Activated CD4-positive, CD25-positive, alpha-beta regulatory T cell (primary cell): ENCODE measurements around the gene DAB2.

ENCODE experiments used
- DNase-seq, 4 experiments: peaks; one replicate each; lab custom pipeline; 2025; lab: John Stamatoyannopoulos, UW

The DAB2 gene

DNA sequence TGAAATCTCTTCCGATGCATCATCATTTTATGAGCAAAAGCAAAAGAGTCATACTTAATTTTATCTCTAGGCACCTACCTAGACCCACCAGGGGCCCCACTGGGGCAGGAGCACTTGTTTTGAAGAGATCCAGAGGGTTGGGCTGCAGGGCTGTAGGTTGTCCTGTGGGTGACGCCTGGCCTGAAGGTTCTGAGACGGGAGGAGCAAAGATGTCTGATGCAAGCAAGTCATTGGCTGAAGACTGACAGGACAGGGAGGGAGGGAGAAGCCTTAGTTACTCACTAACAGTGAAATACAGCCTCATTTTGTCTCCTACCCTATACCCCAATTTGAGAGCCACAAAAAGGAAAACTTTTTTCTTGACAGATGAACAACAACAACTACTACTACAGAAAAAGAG lies 43.4 kb downstream of the DAB2 start:
- DNase-seq, result no peak

DNA sequence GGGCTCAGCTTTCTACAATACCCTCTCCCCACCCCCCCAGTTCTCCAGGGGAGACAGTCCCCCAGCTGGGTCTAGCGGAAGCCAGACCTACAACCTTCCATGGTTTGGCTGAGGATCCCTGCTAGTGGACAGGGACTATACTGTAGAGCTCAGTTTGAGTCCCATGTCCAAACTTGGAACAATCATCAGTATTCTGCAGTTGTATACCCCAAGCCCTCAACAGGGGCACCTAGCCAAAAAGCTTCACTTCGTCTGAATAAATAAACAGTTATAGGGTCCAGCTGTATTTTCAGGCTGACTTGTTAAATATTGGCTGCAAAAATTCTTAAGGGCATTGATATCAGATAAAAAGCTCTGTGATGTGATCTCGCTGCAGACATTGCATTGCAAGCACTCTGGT lies 45.1 kb downstream of the DAB2 start:
- DNase-seq, result no peak

DNA sequence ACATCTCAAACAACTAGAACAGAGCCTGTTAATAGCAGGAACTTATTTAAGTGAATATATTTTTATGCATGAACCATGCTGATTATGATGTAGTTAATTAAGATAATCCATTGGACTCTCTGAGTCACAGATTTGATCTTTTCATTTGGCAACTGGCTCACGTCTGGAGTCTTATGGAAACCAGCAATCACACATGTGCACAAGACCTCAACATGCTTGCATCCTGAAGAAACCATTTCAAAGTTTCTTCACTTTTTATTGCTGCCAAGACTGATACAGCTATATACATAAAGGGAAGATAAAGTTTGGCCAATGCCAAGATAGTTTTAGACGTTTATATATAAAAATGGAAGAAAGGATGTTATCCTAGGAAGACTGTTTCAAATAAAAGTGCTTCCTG lies 47.2 kb downstream of the DAB2 start:
- DNase-seq, result no peak

DNA sequence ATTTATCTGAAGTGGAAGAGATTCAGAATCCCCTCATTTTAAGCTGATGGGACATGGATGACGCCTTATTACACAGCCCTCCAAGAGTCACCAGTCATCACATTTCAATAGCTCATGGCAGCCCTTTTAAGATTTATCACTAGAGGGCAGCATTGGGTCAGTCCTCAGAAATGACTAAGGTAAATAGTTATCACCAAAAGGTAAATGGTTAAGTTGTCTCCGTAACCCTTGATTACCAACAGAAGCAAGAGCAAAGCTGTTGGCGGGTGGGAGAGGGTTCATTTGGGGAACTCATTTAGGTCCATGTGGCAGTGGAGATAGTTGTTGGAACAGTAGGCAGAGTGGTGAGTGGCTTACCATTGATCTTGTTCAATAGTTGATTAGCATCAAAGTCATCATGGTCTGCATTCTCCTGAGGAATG lies 48.5 kb downstream of the DAB2 start:
- DNase-seq, result no peak

DNA sequence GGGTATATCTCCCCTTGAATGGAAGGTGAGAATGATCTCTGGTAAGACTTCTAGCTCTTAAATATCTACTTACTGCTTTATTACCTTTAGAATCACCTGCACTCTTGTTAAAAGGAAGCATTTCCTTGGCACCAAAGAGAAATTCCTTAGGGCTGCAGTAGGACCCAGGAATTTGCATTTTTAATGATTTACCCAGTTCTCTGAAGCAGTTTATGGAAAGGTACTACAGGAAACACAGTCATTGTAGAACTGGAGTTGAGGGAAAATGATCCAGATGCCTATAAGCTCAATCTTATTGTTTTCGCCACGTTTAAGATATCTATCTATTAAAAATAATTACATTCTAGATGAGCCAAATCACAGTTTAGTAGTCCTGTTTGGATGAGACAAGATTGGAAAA lies 51.0 kb downstream of the DAB2 start:
- DNase-seq, result no peak

DNA sequence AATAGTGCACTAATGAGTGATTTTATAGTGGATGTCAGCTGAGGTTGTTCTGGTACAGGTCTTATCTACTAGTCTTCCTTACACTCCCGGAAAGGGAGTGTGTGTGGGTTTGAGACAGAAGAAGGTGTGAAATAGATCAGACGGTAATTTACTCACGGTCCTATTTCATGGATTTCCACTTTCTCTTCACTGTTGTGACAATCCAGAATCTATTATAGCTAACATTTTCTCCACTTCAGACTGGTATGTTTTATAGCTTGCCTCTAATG lies 53.5 kb downstream of the DAB2 start:
- no peak for DNase-seq

DNA sequence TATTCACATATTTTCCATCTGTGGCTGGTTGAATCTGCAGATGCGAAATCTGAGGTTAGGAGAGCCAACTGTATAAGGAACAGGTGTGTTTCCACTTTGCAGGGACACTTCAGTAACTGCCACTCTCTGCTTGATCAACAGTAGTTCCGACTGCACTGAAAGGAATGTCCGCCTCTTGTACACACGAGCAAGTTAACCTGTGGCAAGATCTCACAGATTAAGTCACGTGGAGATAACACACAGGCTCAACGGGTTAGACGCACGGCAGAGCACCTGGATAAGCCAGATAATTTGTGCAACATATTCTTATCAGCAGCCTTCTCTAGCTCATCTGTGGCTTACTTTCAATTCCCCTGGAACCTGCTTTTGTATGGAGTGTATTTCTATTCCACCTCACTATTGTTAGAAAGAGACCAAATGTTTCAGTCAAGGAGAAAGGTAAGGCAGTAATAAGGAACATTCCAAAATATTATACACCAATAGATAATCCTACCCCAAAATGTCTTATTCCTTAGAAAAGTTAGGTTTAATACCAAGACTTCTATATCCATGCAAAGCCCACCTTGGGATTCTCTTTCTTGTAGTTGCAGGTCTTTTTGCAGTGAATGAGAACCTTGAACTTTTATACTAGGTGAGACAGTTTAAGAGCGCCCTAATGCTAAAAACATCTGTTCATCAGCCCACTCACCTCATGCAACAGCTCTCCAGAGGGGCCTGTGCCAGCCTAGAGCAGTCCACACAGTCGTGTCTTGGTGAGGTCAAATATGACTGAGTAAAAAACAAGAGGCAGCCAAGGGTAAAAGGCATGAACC lies 54.0 kb downstream of the DAB2 start:
- DNase-seq, result no peak

DNA sequence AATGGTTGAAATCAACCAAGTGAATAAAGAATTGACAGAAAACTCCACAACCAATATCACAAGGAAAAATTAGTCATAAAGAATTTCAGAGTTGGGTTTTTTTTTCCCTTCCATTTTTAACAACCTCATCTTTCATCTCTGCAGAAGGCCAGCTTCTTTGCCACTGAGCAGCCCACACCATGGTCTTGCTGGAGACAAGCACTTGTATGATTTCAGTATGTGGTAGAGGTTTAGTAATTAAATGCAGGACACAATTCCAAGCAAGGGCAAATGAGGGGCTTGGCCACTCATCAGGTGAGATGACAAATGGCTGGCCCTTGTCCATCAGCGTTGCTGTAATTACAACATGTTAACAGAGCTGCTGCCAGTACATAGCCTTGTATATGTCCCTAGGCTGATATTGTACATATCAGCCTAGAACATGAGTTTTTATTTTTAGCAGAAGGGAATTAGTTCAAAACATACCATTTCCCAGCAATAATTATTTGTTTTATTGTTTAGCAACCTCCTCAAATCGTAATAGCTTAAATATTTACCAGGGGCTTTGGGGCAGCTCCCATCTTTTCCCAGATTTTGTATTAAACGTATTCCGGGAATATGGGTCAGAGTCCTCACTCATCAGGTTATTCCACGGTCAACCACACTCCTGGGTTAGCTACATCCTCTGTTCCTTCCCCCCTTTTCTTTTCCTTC lies 55.5 kb downstream of the DAB2 start:
- DNase-seq, result no peak

DNA sequence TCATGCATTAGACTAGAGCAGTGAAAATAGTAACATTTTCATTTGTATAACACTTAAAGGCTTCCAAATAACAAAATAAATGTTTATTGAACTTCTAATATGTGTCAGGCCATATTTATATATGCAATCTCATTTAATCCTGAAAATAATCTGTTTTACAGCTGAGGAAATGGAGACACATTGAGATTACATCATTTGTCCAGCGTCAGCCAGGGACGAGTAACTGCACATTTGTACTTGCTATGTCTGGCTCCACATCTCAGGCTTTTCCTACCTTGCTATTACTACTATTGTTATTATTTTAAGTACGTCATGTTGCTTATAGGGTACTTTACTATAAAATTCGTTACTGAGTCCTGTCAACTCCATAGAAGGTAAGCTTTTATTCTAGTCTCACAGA lies 56.7 kb downstream of the DAB2 start:
- DNase-seq, result no peak

DNA sequence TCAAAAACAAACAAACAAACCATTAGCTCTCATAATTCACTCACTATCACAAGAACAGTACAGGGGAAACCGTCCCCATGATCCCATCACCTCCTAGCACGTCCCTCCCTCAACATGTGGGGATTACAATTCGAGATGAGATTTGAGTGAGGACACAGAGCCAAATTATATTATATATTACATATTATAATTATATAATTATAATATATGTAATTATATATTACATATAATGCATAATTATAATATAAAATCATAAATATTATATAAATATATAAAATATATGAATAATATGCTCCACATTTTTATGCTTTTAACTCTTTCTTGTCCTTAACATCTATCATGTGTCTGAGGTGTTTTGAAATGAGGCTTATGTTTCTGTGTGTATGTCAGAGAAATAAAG lies 57.1 kb downstream of the DAB2 start:
- DNase-seq, result no peak

DNA sequence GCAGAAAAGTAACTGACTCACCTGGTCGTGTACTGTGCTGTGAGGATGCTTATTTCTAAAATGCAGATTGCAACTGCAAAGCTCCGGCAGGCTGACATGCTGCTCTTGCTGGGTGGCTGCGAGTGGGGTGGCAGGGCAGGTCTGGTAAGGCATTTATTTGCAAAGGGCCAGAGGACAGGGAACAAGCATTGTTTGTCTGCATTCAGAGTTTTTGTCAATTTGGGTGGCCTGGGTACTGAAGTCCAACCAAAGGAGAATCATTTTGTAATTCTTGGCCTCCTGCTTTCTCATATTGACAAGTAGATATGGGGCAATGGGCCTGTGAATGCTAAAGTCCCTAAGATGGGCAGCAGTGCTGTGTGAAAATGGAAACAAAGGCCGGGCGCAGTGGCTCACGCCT lies 60.4 kb downstream of the DAB2 start, which contains the start of gene C9:
C9 (minus strand) TSS at position 129 of the 400 bp plus-strand sequence; CDS start at position 98, 31 bp downstream.
- no peak for DNase-seq

DNA sequence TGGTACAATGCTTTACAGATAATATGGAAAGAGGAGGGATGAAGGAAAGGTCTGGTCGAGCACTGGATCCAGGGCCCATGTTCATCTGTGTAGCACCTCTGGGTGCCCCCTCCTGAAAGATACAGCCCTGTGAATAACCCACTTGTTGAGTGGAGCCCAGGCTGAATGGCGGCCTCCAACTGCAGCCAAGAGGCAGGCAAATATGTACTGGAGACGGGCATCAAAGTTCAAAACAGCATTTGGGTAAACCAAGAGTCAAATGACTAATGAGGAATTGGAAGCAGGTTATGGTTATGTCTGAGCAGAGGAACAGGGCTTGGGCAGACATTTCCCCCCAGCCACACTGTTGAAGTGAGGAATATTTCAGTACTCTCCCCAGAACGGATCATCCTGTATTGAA lies 61.6 kb downstream of the DAB2 start:
- DNase-seq, result no peak

DNA sequence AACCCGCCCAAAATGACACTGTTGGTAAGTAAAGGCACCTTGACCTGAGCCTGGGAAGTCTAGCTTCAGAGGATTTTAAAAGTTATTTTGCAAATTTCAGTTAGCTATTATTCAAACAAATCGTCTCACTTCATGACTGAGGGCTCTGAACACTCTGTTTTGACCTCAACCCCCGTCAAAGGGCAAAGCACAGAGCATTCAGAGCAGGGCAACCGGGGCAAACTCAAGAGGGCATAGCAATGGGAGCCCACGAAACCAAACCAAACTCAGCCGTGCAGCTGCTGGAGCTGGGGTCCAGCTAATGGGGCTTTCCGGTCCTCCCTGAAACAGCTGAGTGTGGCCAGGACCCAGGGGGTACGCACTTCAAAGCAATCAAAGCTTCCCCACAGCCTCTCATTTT lies 62.1 kb downstream of the DAB2 start:
- no peak for DNase-seq

DNA sequence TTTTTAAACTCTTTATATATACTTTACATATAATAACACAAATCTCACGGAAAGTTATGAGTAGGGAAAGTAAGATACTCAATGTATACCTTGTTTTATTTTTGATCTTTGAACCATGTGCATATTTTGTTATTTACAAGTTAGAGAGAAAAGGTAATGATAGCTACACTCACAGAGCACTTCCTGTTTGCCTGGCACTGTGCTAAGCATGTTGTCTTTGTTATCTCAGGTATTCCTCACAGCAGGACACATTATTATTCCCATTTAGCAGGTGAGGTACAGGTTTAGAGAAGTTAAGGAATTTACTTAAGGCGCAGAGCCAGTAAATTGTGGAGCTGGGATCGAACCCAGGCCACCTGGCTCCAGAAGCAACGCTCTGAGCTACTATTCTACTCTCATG lies 63.5 kb downstream of the DAB2 start:
- no peak for DNase-seq

DNA sequence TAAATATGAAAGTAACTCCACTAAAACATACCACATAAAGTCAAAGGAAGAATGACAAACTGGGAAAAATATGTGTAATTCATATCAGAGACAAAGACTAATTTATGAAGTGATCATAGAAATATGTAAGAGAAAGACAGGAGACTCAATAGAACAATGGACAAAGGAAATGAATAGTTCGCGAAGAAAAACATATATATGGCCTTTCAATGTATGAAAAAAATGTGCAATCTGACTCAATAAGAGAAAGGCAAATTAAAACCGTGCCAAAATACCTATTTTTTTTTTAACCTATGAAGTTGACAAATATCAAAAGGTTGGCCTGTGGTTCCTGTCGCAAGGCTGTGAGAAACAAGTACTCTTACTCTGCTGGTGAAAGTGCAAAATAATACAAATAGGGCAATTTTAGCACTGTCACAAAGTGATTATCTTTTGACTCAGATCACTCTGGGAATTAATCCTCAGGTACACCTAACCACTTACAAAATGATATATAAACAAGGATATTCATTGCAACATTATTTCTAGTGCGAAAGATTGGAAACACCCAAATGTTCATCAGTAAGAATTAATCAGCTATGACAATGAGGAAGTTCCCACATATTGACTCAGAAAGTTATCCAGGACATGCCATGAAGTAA lies 64.2 kb downstream of the DAB2 start:
- no peak for DNase-seq

DNA sequence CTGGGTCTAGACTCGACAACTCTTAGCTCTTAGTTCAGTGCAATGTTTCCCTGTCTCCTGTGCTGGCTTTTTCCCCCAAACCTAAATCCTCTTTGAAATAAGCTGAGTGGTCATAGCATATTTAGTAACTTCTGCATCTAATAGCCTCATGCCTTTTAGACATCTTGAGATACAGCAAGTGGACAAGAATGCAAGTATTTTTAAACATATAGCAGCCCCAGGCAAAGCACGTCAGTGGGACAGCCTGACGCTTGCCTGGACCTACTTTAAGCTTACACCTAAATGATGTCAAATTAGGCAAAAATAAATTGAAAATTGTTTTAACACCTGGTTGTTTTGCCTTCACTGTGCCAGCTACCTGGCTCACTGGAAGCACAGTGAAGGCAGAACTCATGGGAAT lies 68.5 kb downstream of the DAB2 start:
- DNase-seq, result no peak

DNA sequence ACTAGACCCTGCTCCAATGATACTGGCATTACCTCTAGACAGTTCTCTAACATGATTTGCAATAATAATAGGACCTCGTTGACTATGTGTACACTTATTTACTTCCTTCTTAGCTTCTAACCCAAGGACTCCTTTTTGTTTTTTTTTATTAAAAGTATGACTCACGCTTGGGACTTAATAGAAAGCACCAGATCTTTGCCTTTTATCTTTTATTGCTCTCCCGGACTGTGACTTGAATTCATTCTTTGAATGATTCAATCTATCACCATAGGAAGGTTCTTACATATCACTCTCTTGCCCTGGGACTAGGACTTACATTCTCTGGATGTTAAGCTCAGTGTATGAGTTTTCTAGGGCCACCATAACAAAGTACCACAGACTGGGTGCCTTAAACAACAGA lies 69.5 kb downstream of the DAB2 start:
- DNase-seq, result no peak

DNA sequence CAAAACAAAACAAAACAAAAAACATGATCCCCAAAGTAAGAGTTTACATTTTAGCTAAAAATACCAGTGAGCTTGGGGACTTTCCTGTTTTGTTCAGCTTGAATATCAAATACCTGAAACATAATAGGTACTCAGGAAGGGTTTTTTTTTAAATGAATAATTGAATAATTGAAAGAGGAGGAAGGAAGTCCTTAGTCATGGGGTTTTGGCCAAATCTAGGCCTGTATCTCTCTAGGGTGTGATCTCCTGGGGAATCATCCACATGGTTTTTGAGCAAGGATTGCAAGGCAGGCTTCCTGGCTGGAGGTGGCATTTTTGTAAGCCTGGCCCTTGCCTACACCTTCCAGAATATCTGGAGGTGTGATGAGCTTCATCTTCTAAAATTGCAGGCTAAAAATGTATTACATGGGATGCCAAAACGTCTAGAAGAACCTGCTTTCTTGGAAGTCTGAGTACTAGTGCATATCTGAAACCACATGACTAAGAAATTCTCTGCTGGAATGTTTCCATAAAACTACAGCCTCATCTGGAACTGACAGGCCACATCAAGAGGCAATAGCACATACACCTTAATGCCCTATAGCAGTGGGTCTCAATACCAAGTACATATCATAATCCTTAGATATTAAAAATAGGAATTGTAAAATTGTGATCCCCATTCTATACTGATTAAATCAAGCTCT lies 70.9 kb downstream of the DAB2 start:
- no peak for DNase-seq

DNA sequence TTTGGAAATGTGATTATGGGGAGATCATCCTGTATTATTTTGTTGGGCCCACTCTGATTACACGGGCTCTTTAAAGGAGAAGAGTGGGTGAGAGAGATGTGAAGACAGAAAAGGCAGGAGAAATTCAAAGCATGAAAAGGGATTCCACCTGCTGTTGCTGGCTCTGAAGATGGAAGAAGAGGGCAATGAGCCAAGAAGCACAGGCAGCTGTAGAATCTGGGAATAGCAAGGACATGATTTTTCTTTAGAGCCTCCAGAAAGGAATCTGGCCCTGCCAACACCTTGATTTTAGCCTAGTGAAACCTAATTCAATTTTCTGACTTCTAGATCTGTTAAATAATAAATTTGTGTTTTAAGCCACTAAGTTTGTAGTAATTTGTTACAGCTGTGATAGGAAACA lies 71.8 kb downstream of the DAB2 start:
- no peak for DNase-seq

DNA sequence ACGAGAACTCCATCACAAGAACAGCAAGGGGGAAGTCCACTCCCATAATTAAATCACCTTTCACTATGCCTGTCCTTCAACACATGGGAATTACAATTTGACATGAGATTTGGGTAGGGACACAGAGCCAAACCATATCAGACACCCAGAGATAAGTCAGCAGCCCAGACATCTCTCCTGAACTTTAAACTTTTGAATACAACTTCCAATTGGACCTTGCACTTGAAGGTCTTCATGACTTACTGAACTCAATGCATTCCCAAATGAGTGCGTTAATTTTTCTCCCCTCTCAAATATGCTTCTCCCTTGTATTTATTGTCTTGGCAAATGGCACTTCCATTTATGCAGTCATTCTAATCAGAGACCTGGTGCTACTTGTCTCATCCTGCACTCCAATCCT lies 72.6 kb downstream of the DAB2 start:
- no peak for DNase-seq

DNA sequence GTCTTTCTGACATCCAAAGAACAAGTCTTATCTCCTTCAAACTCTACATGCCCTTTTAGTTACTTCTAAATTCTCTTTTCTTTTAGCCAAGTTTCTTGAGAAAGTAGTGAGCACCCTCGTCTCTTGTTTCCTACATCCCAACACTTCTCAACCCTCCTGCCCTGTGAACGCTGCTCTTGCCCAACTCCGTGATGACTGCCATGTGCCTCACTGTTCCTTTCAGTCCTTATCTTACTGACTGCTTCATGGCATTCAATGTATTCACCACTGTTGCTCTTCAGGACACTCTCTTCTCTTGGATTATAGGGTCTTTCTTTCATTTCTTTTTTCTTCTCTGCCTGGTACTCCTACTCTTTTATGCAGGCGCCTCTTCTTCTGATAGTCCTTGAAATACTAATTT lies 75.3 kb downstream of the DAB2 start:
- DNase-seq, result no peak

DNA sequence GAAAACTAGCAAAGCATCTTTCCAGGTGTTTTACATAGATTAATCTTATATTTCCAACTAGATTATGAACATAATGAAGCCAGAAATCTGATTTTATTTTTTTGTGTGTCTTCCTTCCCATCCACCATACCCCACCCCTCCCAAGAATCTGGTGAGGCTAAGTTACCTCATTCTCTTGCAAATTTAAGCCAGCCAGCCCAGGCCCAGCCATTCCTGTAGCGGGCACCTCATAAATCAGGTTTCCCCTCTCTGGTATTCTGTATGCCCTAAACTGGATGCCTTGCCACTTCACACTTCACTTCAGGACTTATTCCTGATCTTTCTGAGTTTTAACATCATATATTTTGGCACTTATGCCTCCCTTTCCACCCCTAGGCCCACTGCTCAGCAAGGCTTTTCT lies 82.3 kb downstream of the DAB2 start:
- DNase-seq, result no peak

DNA sequence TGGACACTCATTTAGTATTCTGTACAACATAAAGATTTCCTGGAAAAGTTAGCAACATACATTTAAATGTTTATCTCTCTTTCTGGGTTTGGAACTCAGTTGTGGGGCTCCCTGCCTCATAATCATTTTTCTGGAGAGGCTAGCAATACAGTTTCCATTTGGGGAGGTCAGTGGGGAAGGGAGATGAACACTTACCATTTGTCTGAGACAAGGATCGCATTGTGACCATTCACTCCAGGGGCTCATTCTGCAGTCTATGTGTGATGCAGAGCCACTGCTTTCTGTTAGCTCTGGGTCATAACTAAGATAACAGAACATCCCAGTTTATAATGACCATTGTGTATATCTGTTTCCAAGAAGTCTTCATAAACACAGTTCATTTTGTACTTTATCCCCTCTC lies 82.9 kb downstream of the DAB2 start:
- no peak for DNase-seq
